ENCODE data around the gene NRAS. TPM values are rescaled to one million over a fixed set of nuclear protein-coding genes. Genes with fewer than 3 reads are reported as not detected.

NRAS gene
- total and polyA plus RNA-seq, 9 of the 15 experiments (the other 6 are each of a cell fraction or from before 2014, with no cell fraction given): 40.7 to 94.5 (median 75.4) TPM

- ATAC-seq: no peak
- H3K4me1 ChIP-seq (replicated peaks in 1 of 2; ENCODE audit: control insufficient read depth in 2 of 2, insufficient read depth in 2 of 2, low read length in 2 of 2): peaks cover 4 to 13% of the 10 kb centered on the region in 2 experiments; a peak in 3 of 5 replicates
- no TSS peak for BruUV-seq (replicated peaks)
- H3K27me3 ChIP-seq (ENCODE audit: control insufficient read depth in 2 of 2, insufficient read depth in 2 of 2, low read length in 2 of 2): peaks cover 0 to 10% of the 10 kb centered on the region in 2 experiments; a peak in 2 of 5 replicates
- H3K9ac ChIP-seq (ENCODE audit: insufficient read depth in 1 of 2, low read depth in 2 of 2, low read length in 2 of 2): no peak overlapping the region
- no peak overlapping the region for H3K4me3 ChIP-seq
- no peaks in the 10 kb centered on the region for H4K20me1 ChIP-seq (replicated peaks; ENCODE audit: control insufficient read depth, insufficient read depth, low read length)
- no peak overlapping the region for H3K4me2 ChIP-seq (ENCODE audit: insufficient read depth, low read length)
- no peaks in the 10 kb centered on the region for H3K79me2 ChIP-seq (ENCODE audit: control insufficient read depth, insufficient read depth, low read length)
- 2% methylated on average over 3 of the region's 3 CpGs for WGBS (ENCODE audit: insufficient coverage, low coverage, missing lambda C conversion rate)
- intact Hi-C loops (cut with micrococcal nuclease) (no loop called here), in situ Hi-C loops (cut with MboI) (no loop called here)
- H3K36me3 ChIP-seq (ENCODE audit: control insufficient read depth, insufficient read depth, low read length): no peaks in the 10 kb centered on the region
- H3K27ac ChIP-seq (ENCODE audit: extremely low read depth, low read depth, low read length): no peak overlapping the region
- no peaks in the 10 kb centered on the region for H3K9me3 ChIP-seq (replicated peaks; ENCODE audit: control insufficient read depth, insufficient read depth, low read depth, low read length)
- no peak overlapping the region for H2AFZ ChIP-seq (ENCODE audit: low read depth, low read length)
- no peaks in the 10 kb centered on the region for H3K9me1 ChIP-seq (ENCODE audit: control insufficient read depth, insufficient read depth, low read length)
- POLR2A ChIA-PET: interaction anchor here (1.1 kb wide), 1 partner anchor 17 kb away, joined by 3 read pairs; no protein-coding TSS in a partner anchor
- no peak for DNase-seq (ENCODE audit: extremely low read depth in 1 of 4, low spot score in 3 of 4)
- no peak for FAIRE-seq
- CTCF ChIA-PET (ENCODE audit: low intra/inter-chr PET ratio): no interaction called here
- TF ChIP-seq TRIM24 (IDR thresholded peaks at IDR 0.05): no peak
- TF ChIP-seq ZNF445 (CRISPR knock-in tag; IDR thresholded peaks at IDR 0.05; ENCODE audit: low read depth): no peak
- no peak for TF ChIP-seq NR2F6 (CRISPR knock-in tag; IDR thresholded peaks at IDR 0.05)
- no peak for TF ChIP-seq PCBP1 (IDR thresholded peaks at IDR 0.05; ENCODE audit: low read depth, low read length, poor library complexity, severe bottlenecking)
- TF ChIP-seq CTCF (IDR thresholded peaks at IDR 0.05 in 2 of 3, conservative IDR thresholded peaks at IDR 0.05 in 1 of 3; ENCODE audit: insufficient read depth in 2 of 3, low read depth in 1 of 3, low read length in 3 of 3): no peak
- TF ChIP-seq CBX3 (IDR thresholded peaks at IDR 0.05; ENCODE audit: borderline replicate concordance in 1 of 2, low read length in 2 of 2): no peak
- no peak for TF ChIP-seq SMAD4 (CRISPR knock-in tag; conservative IDR thresholded peaks at IDR 0.05)
- TF ChIP-seq ESRRA (IDR thresholded peaks at IDR 0.05; ENCODE audit: borderline replicate concordance, low read depth): no peak
- TF ChIP-seq NFYB (IDR thresholded peaks at IDR 0.05; ENCODE audit: extremely low read depth, insufficient read length): no peak
- TF ChIP-seq BRF2 (IDR thresholded peaks at IDR 0.05; ENCODE audit: borderline replicate concordance, insufficient read depth, insufficient read length): no peak
- TF ChIP-seq ZNF277 (CRISPR knock-in tag; IDR thresholded peaks at IDR 0.05; ENCODE audit: borderline replicate concordance): no peak
- no peak for TF ChIP-seq JUNB (CRISPR knock-in tag; conservative IDR thresholded peaks at IDR 0.05)
- TF ChIP-seq ERF (CRISPR knock-in tag; IDR thresholded peaks at IDR 0.05): no peak
- no peak for TF ChIP-seq ZBTB34 (CRISPR knock-in tag; IDR thresholded peaks at IDR 0.05)
- TF ChIP-seq ZNF239 (CRISPR knock-in tag; IDR thresholded peaks at IDR 0.05): no peak
- no peak for TF ChIP-seq MLX (CRISPR knock-in tag; conservative IDR thresholded peaks at IDR 0.05)
Measured at GRCh38 chr1:114666954-114667353, 49.6 kb downstream of the NRAS start.
